ENCODE data around the gene EED.
A peak's percentile ranks its signal among the peaks of the same experiment; 100 is the strongest.

The EED gene, protein sequence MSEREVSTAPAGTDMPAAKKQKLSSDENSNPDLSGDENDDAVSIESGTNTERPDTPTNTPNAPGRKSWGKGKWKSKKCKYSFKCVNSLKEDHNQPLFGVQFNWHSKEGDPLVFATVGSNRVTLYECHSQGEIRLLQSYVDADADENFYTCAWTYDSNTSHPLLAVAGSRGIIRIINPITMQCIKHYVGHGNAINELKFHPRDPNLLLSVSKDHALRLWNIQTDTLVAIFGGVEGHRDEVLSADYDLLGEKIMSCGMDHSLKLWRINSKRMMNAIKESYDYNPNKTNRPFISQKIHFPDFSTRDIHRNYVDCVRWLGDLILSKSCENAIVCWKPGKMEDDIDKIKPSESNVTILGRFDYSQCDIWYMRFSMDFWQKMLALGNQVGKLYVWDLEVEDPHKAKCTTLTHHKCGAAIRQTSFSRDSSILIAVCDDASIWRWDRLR

DNA sequence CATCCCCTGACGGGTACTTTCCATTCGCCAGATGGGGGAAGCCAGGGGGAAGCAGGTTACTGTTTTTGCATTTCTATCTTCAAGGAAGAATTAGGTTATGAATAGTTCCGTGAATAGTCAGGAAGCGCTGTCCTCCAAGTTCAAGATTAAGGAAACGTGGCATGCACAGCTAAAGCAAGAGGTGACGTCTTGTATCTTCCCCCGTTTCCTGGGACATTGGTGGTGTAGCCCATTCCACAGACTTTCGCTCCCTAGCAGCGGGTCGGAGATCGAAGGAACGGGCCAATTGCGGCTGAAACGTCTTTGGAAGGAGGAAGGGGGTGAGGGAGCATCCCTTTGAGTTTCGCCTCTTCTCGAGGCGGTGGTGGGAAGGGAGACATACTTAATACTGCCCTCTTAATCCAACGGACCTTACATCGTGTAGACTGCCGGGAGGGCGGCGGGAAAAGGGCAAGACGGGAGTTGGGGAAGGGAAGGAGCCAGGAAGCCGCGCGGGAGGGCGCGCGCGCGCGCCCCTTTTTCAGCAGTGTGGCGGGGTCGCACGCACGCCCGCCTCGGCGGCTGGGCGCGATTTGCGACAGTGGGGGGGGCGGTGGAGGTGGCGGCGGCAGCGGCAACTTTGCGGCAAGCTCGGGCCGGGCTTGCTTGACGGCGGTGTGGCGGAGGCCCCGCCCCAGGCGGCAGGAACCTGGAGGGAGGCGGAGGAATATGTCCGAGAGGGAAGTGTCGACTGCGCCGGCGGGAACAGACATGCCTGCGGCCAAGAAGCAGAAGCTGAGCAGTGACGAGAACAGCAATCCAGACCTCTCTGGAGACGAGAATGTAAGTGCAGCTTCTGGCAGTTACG is at the start of gene EED:
EED (plus strand) TSS at position 232 of the 847 bp plus-strand sequence; CDS start at position 709, 477 bp downstream.
- peak; percentile 96 for DNase-seq (ENCODE audit: low spot score)

DNA sequence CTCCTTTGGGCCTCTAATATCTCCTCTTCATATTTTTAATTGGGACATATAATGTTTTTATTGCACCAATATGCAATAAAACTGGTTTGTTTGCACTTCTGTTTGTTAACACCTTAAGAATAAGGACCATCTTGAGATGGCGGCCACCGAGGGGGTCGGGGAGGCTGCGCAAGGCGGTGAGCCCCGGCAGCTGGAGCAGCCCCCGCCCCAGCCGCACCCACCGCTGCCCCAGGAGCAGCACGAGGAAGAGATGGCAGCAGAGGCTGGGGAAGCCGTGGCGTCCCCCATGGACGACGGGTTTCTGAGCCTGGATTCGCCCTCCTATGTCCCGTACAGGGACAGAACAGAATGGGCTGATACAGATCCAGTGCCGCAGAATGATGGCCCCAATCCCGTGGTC is 49.6 kb upstream of the EED start:
- DNase-seq (ENCODE audit: low spot score): no peak

DNA sequence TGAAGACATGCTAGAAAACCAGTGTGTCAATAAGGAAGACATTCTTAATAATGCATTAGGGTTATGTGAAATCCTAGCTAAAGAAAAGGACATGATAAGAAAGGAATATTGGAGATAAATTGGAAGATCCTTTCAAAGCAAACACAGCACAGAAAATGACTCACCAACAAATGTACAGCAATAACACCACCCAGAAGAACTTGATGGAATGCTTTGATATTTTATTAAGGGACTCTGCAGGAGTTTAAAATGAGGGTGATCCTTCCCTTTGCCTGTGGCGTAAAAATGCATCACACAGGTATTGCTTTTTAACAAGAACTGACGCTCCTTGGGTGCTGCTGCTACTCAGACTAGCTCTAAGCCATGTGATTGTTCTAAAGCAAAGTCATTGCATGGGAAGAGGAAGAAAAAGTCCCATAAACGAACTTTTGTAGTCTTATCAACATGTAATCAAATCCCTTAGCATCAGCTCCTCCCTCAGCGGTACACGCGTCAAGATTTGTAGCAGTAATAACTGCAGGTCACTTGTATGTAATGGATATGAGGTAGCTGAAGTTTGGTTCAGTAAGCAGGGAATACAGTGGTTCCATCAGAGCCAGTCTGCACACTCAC is 48.4 kb upstream of the EED start:
- DNase-seq (ENCODE audit: low spot score): no peak

DNA sequence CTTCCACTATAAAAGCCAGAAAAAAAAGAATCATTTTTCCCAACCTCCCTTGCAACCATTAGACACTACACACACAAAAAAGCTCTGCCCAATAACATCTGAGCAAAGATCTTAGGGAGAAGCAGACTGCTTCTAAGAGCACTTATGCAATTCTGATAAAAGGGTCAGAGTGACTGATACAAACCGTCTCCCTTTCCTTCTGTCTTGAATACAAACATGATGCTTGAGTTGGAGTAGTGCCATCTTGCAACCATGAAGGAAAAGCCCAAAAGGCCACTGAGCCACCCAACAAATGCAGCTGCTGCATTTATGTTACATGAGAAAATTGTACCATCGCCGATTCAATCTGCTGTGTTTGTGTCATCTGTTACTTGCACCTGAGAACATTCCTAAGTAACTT is 47.6 kb upstream of the EED start:
- no peak for DNase-seq (ENCODE audit: low spot score)

DNA sequence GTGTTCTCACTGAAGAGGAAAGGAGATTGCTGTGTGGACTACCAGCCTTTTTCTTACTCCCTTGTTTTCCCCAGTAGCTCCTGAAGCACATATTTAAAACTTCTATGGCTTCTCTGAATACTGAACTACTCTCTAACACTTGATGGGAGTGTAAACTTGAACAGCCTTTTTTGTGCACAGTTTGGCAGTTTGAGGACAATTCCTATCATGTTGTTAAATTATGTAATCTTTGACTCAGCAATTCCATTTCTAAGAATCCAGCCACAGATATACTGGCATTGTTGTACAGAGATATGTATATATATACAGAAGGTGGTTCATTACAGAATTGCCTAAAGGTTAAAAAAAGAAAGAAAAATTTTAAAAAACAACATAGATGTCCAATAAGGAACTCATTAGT is 47.1 kb upstream of the EED start:
- DNase-seq (ENCODE audit: low spot score): no peak

DNA sequence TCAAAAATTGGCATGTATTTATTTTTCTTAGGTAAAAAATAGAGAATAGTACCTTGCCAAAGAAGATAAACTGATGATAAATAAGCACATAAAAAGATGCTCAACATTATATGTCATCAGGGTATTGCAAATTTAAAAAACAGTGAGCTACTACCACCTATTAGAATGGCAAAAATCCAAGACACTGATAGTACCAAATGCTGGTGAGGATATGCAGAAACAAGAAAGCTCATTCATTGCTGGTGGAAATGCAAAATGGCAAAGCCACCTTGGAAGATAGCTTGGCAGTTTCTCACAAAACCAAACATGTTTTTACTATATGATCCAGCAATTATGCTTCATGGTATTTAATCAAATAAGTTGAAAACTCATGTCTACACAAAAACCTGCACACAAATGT is 46.4 kb upstream of the EED start:
- DNase-seq (ENCODE audit: low spot score): no peak

DNA sequence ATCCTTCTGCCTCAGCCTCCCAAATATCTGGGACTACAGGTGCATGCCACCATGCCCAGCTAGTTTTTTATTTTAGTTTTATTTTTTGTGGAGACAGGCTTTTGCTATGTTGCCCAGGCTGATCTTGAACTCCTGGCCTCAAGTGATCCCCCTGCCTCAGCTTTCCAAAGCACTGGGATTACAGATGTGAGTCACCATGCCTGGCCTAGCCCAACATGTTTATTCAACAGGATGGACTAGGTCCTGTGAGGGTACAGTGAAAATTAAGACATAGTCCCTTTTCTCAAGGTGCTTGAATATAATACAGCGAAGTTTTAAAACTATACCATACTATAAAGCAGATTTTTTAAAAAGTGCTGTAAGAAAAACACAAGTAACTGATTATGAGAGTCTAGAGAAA is 45.2 kb upstream of the EED start:
- no peak for DNase-seq (ENCODE audit: low spot score)

DNA sequence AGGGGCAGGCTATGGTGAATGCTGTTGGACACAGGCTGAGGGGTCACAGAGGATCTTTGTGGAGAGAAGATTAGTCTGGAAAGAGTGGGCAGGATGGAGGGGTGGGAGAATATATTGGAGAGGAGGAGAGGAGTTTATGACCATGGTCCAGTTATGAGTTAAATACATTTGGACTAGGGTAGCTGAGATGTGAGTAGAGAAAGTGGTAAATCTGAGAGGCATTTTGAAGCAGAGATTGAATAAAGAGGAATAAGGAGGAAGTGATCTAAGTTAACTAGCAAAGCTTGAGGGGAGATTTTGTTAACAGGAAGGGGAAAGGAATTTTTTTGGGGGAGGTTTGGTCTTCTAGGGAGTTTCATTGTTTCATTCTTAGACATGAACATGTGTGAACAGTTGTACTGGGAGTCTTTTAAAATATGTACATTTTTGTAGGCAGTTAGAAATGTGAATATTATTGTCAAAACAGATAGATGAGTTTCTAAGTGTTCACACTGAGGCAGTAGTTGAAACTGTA is 43.1 kb upstream of the EED start:
- DNase-seq (ENCODE audit: low spot score): no peak

DNA sequence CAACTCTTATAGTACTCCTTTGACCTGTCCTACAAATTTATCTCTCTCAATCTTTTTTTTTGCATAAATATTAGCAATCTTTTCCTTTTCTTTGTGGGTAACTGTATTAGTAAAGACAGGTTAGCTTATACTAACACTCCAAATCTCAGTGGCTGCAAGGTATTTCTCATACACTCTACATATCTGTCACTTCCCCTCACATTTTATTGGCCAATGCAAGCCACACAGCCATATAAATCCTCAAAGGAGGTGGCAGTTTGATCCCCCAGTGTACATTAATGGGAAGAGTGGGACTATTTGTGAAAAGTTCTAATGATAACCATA is 42.6 kb upstream of the EED start:
- peak; percentile 84 for DNase-seq (ENCODE audit: low spot score)

DNA sequence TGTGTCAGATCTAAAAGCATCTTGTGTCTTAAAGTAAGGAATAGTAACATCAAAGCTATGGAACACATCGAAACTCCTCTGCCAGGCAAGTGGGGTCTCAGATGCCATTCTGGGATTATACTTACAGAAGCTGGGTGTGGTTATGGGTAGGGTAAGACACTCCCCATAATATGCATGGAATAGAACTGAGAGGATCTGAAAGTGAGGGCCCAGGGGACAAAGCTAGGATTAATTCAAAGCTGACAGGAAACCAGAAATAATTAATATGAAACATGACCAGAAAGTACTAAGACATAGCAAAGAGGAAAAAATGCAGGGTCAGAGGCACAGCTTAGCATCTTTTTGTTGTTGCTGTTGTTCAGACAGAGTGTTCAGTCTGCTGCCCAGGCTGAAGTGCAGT is 40.2 kb upstream of the EED start:
- DNase-seq (ENCODE audit: low spot score): no peak

DNA sequence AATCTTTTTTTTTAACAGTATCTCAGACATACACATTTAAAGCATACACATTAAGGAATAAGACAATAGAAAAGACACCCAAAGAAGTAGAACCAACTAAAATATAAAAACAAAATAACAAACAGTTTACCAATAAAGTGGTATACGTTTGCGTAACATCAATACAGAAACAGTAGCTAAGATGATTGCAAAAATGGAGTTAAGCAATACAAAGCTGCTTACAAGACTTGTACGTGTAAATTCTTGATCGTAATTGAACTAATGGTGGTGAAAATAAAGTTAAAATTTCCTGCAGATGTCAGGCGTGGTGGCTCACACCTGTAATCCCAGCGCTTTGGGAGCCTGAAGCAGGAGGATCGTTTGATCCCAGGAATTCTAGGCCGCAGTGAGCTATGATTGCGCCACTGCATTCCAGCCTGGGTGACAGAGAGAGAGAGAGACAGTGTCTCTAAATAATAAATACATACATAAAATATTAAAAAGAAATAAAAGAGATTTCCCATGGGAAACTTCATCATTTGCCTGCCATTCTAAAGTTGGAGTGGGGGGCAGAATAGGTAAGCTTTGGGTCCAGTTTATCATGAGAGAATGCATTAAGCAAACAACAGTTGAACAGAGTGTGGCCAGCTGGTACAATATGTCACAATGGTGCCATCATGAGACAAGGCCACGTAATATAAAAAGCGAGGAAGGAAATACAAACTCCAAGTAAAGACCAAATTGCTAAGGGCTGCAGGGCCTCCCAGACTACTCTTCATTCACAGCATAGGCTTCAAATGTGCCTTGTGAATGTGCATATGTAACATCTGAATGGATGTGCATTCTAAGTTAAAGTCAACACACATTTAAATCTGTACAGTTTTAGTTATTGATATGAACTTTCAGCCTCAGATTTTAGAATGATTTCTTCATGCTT is 38.9 kb upstream of the EED start:
- DNase-seq (ENCODE audit: low spot score): no peak

DNA sequence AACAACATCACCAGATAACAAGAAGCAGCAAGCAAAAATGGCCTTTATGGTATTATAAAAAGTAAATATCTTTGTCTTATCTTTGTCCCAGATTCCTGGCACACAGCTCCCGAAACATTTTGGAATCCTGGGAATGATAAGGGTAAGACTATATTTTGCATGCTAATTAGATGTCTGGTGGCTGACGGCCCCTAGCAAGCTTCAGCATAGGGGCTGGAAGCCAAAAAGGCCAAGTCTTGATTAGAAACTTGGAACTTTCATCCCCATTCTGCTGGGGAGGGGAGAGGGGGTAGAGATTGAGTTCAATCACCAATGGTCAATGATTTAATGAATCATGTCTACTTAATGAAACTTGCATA is 38.2 kb upstream of the EED start:
- no peak for DNase-seq (ENCODE audit: low spot score)

DNA sequence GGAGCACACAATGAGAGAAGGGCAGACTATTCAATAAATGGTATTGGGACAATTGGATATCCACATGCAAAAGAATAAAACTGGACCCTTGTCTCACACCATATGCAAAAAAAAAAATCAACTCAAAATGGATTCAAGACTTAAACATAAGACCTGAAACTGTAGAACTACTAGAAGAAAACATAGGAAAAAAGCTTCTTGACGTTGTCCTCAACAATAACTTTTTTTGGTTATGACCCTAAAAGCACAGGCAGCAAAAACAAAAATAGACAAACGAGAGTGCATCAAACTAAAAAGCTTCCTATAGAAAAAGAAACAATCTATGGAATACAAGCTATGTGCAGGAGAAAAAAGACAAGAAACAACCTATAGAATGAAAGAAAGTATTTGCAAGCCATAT is 37.1 kb upstream of the EED start:
- DNase-seq (ENCODE audit: low spot score): no peak

DNA sequence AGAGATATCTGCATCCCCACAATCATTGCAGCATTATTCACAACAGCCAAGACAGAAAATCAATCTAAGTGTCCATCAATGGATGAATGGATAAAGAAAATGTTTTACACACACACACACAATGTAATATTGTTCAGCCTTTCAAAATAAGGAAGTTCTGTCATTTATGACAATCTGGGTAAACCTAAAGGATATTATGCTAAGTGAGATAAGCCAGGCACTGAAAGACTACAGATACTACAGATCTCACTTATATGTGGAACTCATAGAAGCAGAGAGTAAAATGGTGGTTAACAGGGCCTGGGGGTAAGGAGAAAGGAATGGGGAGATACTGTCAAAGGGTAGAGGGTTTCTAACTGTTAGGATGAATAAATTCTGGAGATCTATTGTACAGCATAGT is 36.0 kb upstream of the EED start:
- no peak for DNase-seq (ENCODE audit: low spot score)

DNA sequence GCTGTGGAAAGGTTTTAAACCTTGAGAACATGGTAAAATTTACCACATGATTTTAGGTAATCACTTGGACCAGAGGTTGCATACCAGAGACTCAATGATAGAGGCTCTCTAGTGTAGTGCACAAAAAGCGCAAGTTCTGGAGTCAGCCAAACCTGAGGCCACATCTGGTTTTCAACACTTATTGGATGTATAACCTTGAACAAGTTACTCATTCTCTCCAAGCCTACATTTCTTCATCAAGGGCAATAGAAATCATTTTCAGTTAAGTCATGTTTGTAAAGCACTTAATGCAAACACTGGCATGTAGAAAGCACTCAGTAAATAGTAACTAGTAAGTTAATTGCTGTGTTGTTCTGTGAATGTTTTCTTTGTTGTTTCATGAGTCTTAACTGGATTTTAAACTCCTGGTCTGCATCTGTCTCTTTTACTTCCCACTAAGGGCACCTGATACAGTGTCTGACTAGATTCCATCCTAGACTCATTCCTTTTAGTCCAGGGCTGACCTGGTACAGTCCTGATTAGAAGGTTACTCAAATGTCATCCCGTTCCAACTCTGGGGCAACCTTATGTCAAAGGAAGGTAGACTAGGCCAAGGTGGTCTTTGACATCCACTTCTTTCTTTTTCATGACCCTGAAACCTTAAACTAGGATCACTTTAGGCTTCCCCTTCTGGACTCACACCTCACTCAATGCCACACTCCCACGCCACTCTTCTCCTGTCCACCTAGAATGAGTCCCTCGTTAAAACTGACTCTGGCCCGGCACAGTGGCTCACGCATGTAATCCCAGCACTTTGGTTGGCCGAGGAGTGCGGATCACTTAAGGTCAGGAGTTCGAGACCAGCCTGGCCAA is 34.5 kb upstream of the EED start:
- no peak for DNase-seq (ENCODE audit: low spot score)

DNA sequence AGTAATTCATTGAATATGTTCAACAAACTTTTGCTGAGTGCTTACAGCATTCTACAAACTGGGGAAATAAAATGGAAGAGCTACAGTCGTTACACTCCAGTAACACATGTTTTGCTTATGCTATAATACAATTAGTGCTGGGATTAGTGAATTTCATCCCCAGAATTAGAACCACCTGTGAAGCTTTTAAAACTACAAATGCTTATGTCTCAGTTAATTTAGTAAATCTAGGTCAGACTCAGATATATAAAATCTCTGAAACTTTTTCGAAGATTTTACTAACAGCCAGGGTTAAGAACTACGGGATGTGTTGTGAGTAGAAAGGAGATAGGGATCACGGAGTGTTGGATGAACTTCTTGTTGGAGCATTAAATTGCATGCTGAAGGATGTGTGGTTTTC is 33.7 kb upstream of the EED start:
- DNase-seq (ENCODE audit: low spot score): no peak

DNA sequence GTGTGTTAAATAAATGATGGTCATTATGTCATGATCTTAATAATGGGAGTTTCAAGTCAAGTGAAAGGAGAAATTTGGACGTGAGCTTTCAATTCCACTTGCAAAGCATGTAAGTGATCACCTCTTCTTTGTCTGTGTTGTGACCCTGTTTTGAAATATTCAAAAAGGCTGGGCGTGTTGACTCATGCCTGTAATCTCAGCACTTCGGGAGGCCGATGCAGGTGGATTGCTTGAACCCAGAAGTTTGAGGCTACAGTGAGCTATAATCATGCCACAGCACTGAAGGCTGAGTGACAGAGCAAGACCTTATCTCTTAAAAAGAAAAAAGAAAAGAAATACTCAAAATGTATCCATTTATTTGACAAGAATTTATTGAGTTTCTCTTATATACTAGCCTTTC is 32.9 kb upstream of the EED start:
- peak; percentile 53 for DNase-seq (ENCODE audit: low spot score)

DNA sequence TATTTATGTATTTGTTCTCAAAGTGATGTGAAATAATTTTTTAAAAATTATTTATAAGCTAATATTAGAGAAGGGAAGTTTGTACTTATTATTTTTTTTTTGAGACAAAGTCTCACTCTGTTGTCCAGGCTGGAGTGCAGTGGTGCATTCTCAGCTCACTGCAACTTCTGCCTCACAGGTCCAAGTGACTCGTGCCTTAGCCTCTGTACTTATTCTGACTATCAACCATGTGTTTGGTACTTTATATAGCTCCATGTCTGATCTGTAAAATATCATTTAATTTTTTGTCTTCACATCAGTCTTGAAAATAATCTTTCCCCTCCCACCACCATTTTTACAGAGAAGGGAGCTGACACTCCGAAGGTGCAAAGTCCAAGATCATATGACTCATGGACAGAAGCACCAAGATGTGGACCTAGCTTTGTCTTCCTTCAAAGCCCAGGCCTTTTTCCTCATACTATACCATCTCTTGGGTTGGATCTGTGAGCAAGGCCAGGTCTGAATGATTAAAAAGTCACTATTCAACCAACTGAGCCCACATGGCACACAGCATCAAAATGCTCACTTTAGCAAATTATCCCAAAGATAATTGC is 32.4 kb upstream of the EED start:
- no peak for DNase-seq (ENCODE audit: low spot score)

DNA sequence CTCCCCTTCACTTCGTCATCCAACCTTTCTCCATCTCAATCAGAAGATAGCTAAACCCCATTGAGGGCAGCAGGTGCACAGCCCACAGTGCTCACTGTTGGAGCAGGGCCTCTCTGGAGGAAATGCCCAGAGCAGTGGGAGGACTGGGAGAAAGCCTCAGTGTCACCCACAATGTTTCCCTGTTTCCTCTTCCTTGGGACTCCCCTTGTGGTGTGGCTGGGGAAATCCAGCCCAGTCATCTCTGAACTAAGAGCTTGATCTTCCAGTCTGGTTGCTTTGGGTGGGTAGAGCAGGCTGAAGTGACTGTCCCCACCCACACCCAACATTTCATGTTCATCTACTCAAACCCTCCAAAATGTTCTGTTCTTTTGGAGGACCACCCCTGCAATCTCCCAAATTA is 29.8 kb upstream of the EED start:
- peak; percentile 92 for DNase-seq (ENCODE audit: low spot score)

Measured in activated CD4-positive, alpha-beta T cell treated with anti-CD3 and anti-CD28 coated beads, Interleukin-2, Interleukin-4, amounts not matched to agents 100 ng/mL and 50 ng/mL, durations not matched to agents 16 hours and 8 hours (primary cell).